PC-3 (cell line): ENCODE data around the gene SNTG2. TPM values are rescaled to one million over a fixed set of nuclear protein-coding genes. Genes with fewer than 3 reads are reported as not detected.

Experiments
- ATAC-seq: fragments of 200-7000 bp; cut with Tn5 transposase; 2 replicates; pipeline ENCODE4 v1.9.1; 2020; ENCODE audit warnings: mild to moderate bottlenecking, moderate library complexity
- BruUV-seq: library from RNA; stranded (reverse); fragments of 400-500 nt; replicated peaks from 2 replicates; lab custom pipeline; 2021; lab: Mats Ljungman, UMichigan
- CTCF ChIA-PET: fragments of 300-600 bp; sonication (Branson Sonifier 250); formaldehyde crosslinking; loops from one replicate; lab custom pipeline; 2022; ENCODE audit warnings: antibody characterized with exemption; lab: Charles Lee
- POLR2A ChIA-PET: fragments of 300-600 bp; sonication (Branson Sonifier 250); formaldehyde crosslinking; loops from one replicate; lab custom pipeline; 2022; ENCODE audit warnings: antibody characterized with exemption; ENCODE audit not compliant: unreplicated experiment; lab: Charles Lee
- DNase-seq: peaks from one replicate; pipeline ENCODE4 v3.0.0-alpha.2; 2015
- H2AFZ ChIP-seq: fragments of 300-600 bp; sonication (generic); 2 replicates; pipeline ENCODE4 v1.6.0; 2016; ENCODE audit warnings: antibody characterized with exemption, low read length
- H3F3A ChIP-seq: fragments of 300-600 bp; sonication (generic); one replicate; pipeline ENCODE4 v1.6.0; 2017; ENCODE audit warnings: antibody characterized with exemption, low read length, control low read depth, mild to moderate bottlenecking; ENCODE audit not compliant: unreplicated experiment
- H3K27ac ChIP-seq: fragments of 300-600 bp; sonication (generic); 2 replicates; pipeline ENCODE4 v1.5.1; 2016; ENCODE audit warnings: mild to moderate bottlenecking, low read length
- H3K27me3 ChIP-seq: fragments of 300-600 bp; sonication (generic); 2 replicates; pipeline ENCODE4 v1.6.1; 2016; ENCODE audit warnings: low read length, mixed read lengths
- H3K36me3 ChIP-seq: fragments of 300-600 bp; sonication (generic); 2 replicates; pipeline ENCODE4 v1.6.1; 2016; ENCODE audit warnings: low read depth, mixed run types, low read length, mixed read lengths
- H3K4me1 ChIP-seq: fragments of 300-600 bp; sonication (generic); 2 replicates; pipeline ENCODE4 v1.5.1; 2016; ENCODE audit warnings: low read length; ENCODE audit not compliant: insufficient read depth
- H3K4me2 ChIP-seq: fragments of 300-600 bp; sonication (generic); 2 replicates; pipeline ENCODE4 v1.6.0; 2016; ENCODE audit warnings: low read length
- H3K4me3 ChIP-seq: fragments of 300-600 bp; sonication (generic); 2 replicates; pipeline ENCODE4 v1.5.1; 2016; ENCODE audit warnings: mild to moderate bottlenecking, low read length, mixed read lengths
- H3K79me2 ChIP-seq: fragments of 300-600 bp; sonication (generic); 2 replicates; pipeline ENCODE4 v1.6.1; 2017; ENCODE audit warnings: low read length, mixed read lengths
- H3K9ac ChIP-seq: fragments of 300-600 bp; sonication (generic); 2 replicates; pipeline ENCODE4 v1.6.0; 2016; ENCODE audit warnings: mild to moderate bottlenecking, low read length
- H3K9me2 ChIP-seq: fragments of 300-600 bp; sonication (generic); replicated peaks from 2 replicates; pipeline ENCODE4 v1.6.1; 2016; ENCODE audit warnings: mixed run types, low read length, mixed read lengths
- H3K9me3 ChIP-seq: fragments of 300-600 bp; sonication (generic); 2 replicates; pipeline ENCODE4 v1.6.1; 2016; ENCODE audit warnings: low read length, mixed read lengths
- H4K20me1 ChIP-seq: fragments of 300-600 bp; sonication (generic); 2 replicates; pipeline ENCODE4 v1.6.1; 2016; ENCODE audit warnings: low read length, mixed read lengths
- CTCF ChIP-seq: fragments of 300-600 bp; sonication (generic); conservative IDR thresholded peaks from 2 replicates; pipeline ENCODE4 v1.5.1; 2017; ENCODE audit warnings: antibody characterized with exemption, low read depth, mild to moderate bottlenecking, low read length
- EZH2 ChIP-seq: fragments of 300-600 bp; sonication (generic); IDR thresholded peaks from one replicate; pipeline ENCODE4 v1.6.1; 2017; ENCODE audit warnings: antibody characterized with exemption, mild to moderate bottlenecking, low read length; ENCODE audit not compliant: unreplicated experiment
- EZH2phosphoT487 ChIP-seq: fragments of 300-600 bp; sonication (generic); IDR thresholded peaks from 2 replicates; pipeline ENCODE4 v1.6.1; 2018; ENCODE audit warnings: mild to moderate bottlenecking, antibody characterized with exemption, low read length, borderline replicate concordance
- intact Hi-C: fragments of 100-400 bp; cut with micrococcal nuclease; formaldehyde crosslinking; loops from 2 replicates; pipeline ENCODE4 v1.9.0; 2023
- total RNA-seq: library from RNA; depleted of rRNA; stranded (reverse); fragments of >200 nt; gene quantifications from 2 replicates; pipeline ENCODE4 v1.2.3, GENCODE V29; 2014

The SNTG2 gene
- total RNA-seq, 1 experiment from 2014 or later = not detected

- Histone ChIP-seq H3K36me3 (no peaks in the 10 kb centered on the region), H3K79me2 (no peaks in the 10 kb centered on the region), H3K9me2 (no peaks in the 10 kb centered on the region), H4K20me1 (no peaks in the 10 kb centered on the region), H3K9ac (no peak overlapping the region), H3K27me3 (peaks cover 37% of the 10 kb centered on the region), H3K9me3 (no peaks in the 10 kb centered on the region), H3K4me1 (no peaks in the 10 kb centered on the region), H3F3A (no peaks in the 10 kb centered on the region), H3K27ac (no peak overlapping the region), H3K4me2 (no peak overlapping the region), H3K4me3 (no peak overlapping the region), H2AFZ (no peak overlapping the region)
- no peak for ATAC-seq
- no peak for TF ChIP-seq CTCF
- no peak for TF ChIP-seq EZH2
- no peak for TF ChIP-seq EZH2phosphoT487
- POLR2A ChIA-PET = no interaction called here
- CTCF ChIA-PET = no interaction called here
- no peak for DNase-seq
- no TSS peak for BruUV-seq
- intact Hi-C loops = no loop called here
Measured at GRCh38 chr2:1230155-1230893, 279.7 kb downstream of the SNTG2 start.

- H3F3A ChIP-seq = no peaks in the 10 kb centered on the region
- no TSS peak for BruUV-seq
- no peak overlapping the region for H3K4me3 ChIP-seq
- DNase-seq = peak; percentile 24
- H3K79me2 ChIP-seq = no peaks in the 10 kb centered on the region
- H3K4me1 ChIP-seq = no peaks in the 10 kb centered on the region
- H3K9me2 ChIP-seq = no peaks in the 10 kb centered on the region
- no peaks in the 10 kb centered on the region for H4K20me1 ChIP-seq
- ChIA-PET POLR2A (no interaction called here), CTCF (no interaction called here)
- no peak overlapping the region for H2AFZ ChIP-seq
- no peaks in the 10 kb centered on the region for H3K9me3 ChIP-seq
- H3K27me3 ChIP-seq = peaks cover 34% of the 10 kb centered on the region
- H3K4me2 ChIP-seq = no peak overlapping the region
- H3K36me3 ChIP-seq = no peaks in the 10 kb centered on the region
- no peak overlapping the region for H3K27ac ChIP-seq
- no peak overlapping the region for H3K9ac ChIP-seq
- TF ChIP-seq EZH2 (no peak), CTCF (no peak), EZH2phosphoT487 (no peak)
- intact Hi-C loops = no loop called here
- peak; percentile 33 for ATAC-seq
Measured at GRCh38 chr2:1231466-1232063, 280.9 kb downstream of the SNTG2 start.

- Histone ChIP-seq H3K9me3 (no peaks in the 10 kb centered on the region), H4K20me1 (no peaks in the 10 kb centered on the region), H3K36me3 (no peaks in the 10 kb centered on the region), H3K27ac (no peak overlapping the region), H3K4me3 (no peak overlapping the region), H2AFZ (no peak overlapping the region), H3K4me1 (no peaks in the 10 kb centered on the region), H3K79me2 (no peaks in the 10 kb centered on the region), H3F3A (no peaks in the 10 kb centered on the region), H3K9me2 (no peaks in the 10 kb centered on the region), H3K4me2 (no peak overlapping the region), H3K27me3 (peaks cover 35% of the 10 kb centered on the region), H3K9ac (no peak overlapping the region)
- no peak for DNase-seq
- ATAC-seq = no peak
- POLR2A ChIA-PET = no interaction called here
- BruUV-seq = no TSS peak
- intact Hi-C loops = no loop called here
- CTCF ChIA-PET = no interaction called here
- TF ChIP-seq CTCF = no peak
- no peak for TF ChIP-seq EZH2phosphoT487
Measured at GRCh38 chr2:1233281-1233680, 282.6 kb downstream of the SNTG2 start.
